Smooth muscle cell (in vitro differentiated cells): ENCODE measurements around the gene BTBD6. TPM values are rescaled to one million over a fixed set of nuclear protein-coding genes. Genes with fewer than 3 reads are reported as not detected.

ENCODE experiments used
- DNase-seq: peaks from one replicate; lab custom pipeline; 2025; ENCODE audit not compliant: unreplicated experiment; lab: John Stamatoyannopoulos, UW
- H2AFZ ChIP-seq: fragments of 200-600 bp; sonication (generic); 2 replicates; pipeline ENCODE4 v1.6.0; 2016; ENCODE audit warnings: antibody characterized with exemption, low read depth, mild to moderate bottlenecking
- H3F3A ChIP-seq: fragments of 200-600 bp; sonication (generic); 2 replicates; pipeline ENCODE4 v1.6.0; 2017; ENCODE audit warnings: antibody characterized with exemption, low read depth
- H3K27ac ChIP-seq: fragments of 200-600 bp; sonication (generic); 2 replicates; pipeline ENCODE4 v1.5.1; 2016; ENCODE audit warnings: low read depth, mild to moderate bottlenecking
- H3K27me3 ChIP-seq: fragments of 200-600 bp; sonication (generic); 2 replicates; pipeline ENCODE4 v1.6.1; 2016; ENCODE audit warnings: low read depth, mild to moderate bottlenecking
- H3K36me3 ChIP-seq: fragments of 200-600 bp; sonication (generic); 2 replicates; pipeline ENCODE4 v1.5.1; 2016; ENCODE audit warnings: low read depth
- H3K4me1 ChIP-seq: fragments of 200-600 bp; sonication (generic); 2 replicates; pipeline ENCODE4 v1.5.1; 2016; ENCODE audit warnings: low read depth
- H3K4me2 ChIP-seq: fragments of 200-600 bp; sonication (generic); 2 replicates; pipeline ENCODE4 v1.6.0; 2016; ENCODE audit warnings: mild to moderate bottlenecking
- H3K4me3 ChIP-seq: fragments of 200-600 bp; sonication (generic); 2 replicates; pipeline ENCODE4 v1.5.1; 2016; ENCODE audit warnings: mild to moderate bottlenecking
- H3K79me2 ChIP-seq: fragments of 200-600 bp; sonication (generic); 2 replicates; pipeline ENCODE4 v1.6.0; 2016; ENCODE audit warnings: low read depth, mild to moderate bottlenecking
- H3K9ac ChIP-seq: fragments of 200-600 bp; sonication (generic); 2 replicates; pipeline ENCODE4 v1.6.0; 2016; ENCODE audit warnings: low read depth
- H3K9me3 ChIP-seq: fragments of 200-600 bp; sonication (generic); replicated peaks from 2 replicates; pipeline ENCODE4 v1.5.1; 2016; ENCODE audit warnings: low read depth
- H4K20me1 ChIP-seq: fragments of 200-600 bp; sonication (generic); 2 replicates; pipeline ENCODE4 v1.6.0; 2016; ENCODE audit warnings: low read depth
- CTCF ChIP-seq: fragments of 200-600 bp; sonication (generic); IDR thresholded peaks from 2 replicates; pipeline ENCODE4 v1.5.1; 2017; ENCODE audit warnings: borderline replicate concordance, mild to moderate bottlenecking, antibody characterized with exemption; ENCODE audit not compliant: insufficient read depth, poor library complexity, severe bottlenecking
- WGBS: methylation state at CpG from one replicate; pipeline ENCODE4 v1.1.7; 2016; ENCODE audit warnings: low lambda C conversion rate; 5-methylcytosine and 5-hydroxymethylcytosine counted together
- polyA plus RNA-seq: library from polyadenylated mRNA; unstranded; fragments of >200 nt; fragmentation: Nextera tagmentation; extraction: Ambion mirVana; gene quantifications from 2 replicates; pipeline ENCODE4 v1.2.1, GENCODE V29; 2016
- total RNA-seq: library from RNA; depleted of rRNA; stranded (reverse); fragments of >200 nt; gene quantifications from 2 replicates; pipeline ENCODE4 v1.2.3, GENCODE V29; 2014

The BTBD6 gene
- total and polyA plus RNA-seq, 2 experiments from 2014 or later: 27.0 to 40.3 TPM

- no peaks in the 10 kb centered on the region for H3K36me3 ChIP-seq
- 93% methylated on average over 9 of the region's 10 CpGs for WGBS
These were observed 48.3 kb upstream of the BTBD6 start for GRCh38 chr14:105200074-105200473.

GRCh38 chr14:105200641-105201040 is 47.7 kb upstream of the BTBD6 start:
- no peaks in the 10 kb centered on the region for H3K9me3 ChIP-seq
- TF ChIP-seq CTCF: no peak
- DNase-seq: no peak
- H3K36me3 ChIP-seq: no peaks in the 10 kb centered on the region
- H2AFZ ChIP-seq: no peak overlapping the region
- no peak overlapping the region for H3K4me2 ChIP-seq
- H3K9ac ChIP-seq: no peak overlapping the region
- H3K27me3 ChIP-seq: peaks cover 29% of the 10 kb centered on the region
- 91% methylated on average over 16 of the region's 16 CpGs for WGBS
- peaks cover 16% of the 10 kb centered on the region for H3K4me1 ChIP-seq
- H3K4me3 ChIP-seq: no peak overlapping the region
- H3K27ac ChIP-seq: no peak overlapping the region
- no peaks in the 10 kb centered on the region for H4K20me1 ChIP-seq
- H3F3A ChIP-seq: no peaks in the 10 kb centered on the region
- no peaks in the 10 kb centered on the region for H3K79me2 ChIP-seq

More at GRCh38 chr14:105200074-105200473, 48.3 kb upstream of the BTBD6 start:
- H3K9me3 ChIP-seq: no peaks in the 10 kb centered on the region
- no peak overlapping the region for H2AFZ ChIP-seq
- H3K27me3 ChIP-seq: peaks cover 35% of the 10 kb centered on the region
- no peak for DNase-seq
- H3F3A ChIP-seq: no peaks in the 10 kb centered on the region
- H3K4me3 ChIP-seq: no peak overlapping the region
- H3K79me2 ChIP-seq: no peaks in the 10 kb centered on the region
- H3K9ac ChIP-seq: no peak overlapping the region
- H4K20me1 ChIP-seq: no peaks in the 10 kb centered on the region
- no peak overlapping the region for H3K4me2 ChIP-seq
- no peak overlapping the region for H3K27ac ChIP-seq
- no peak for TF ChIP-seq CTCF
- H3K4me1 ChIP-seq: peaks cover 17% of the 10 kb centered on the region

- Histone ChIP-seq H3K27ac (no peak overlapping the region), H3K9ac (no peak overlapping the region), H3K4me3 (no peak overlapping the region), H4K20me1 (no peaks in the 10 kb centered on the region), H3K9me3 (no peaks in the 10 kb centered on the region), H3K36me3 (no peaks in the 10 kb centered on the region), H3F3A (no peaks in the 10 kb centered on the region), H3K27me3 (peaks cover 22% of the 10 kb centered on the region), H2AFZ (no peak overlapping the region), H3K4me2 (no peak overlapping the region), H3K4me1 (peaks cover 11% of the 10 kb centered on the region), H3K79me2 (no peaks in the 10 kb centered on the region)
- TF ChIP-seq CTCF: no peak
- DNase-seq: no peak
- WGBS: 84% methylated on average over 28 of the region's 28 CpGs
These were observed 47.0 kb upstream of the BTBD6 start for GRCh38 chr14:105201156-105201924.
